HFF-Myc (cell line): ENCODE data around the gene HGF.

ENCODE experiments used
- DNase-seq: peaks from one replicate; pipeline ENCODE4 v3.0.0-alpha.2; 2011; ENCODE audit warnings: low read depth; ENCODE audit errors: extremely low read depth
- H3K4me3 ChIP-seq: replicated peaks from 2 replicates; pipeline ENCODE4 v1.5.1; 2011; ENCODE audit warnings: low read depth, mild to moderate bottlenecking, control low read depth, low read length
- TF ChIP-seq, protein P1 (sequence below): IDR thresholded peaks from 2 replicates; pipeline ENCODE4 v1.5.1; 2012; ENCODE audit warnings: mild to moderate bottlenecking, low read depth, low read length, control low read depth; ENCODE audit errors: missing control alignments

Gene HGF

DNA sequence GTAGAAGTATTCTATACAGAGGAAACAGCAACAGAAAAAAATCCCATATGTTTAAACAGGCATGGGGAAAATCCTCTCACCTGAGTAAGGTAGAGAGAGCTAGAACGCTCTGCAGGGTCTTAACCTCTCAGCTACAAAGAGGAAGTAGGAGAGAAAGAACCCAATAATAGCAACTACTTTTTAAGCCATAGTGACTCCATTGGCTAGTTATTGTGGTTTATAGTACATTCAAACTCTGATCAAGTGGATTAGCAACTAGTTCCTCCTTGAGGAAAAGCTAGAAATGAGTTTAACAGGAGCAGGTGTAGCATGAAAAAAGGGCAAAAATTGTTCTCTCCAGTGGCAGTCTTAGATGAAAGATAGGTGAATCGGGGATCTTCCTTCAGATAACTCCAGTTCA lies 89.7 kb downstream of the HGF start:
- DNase-seq = no peak
- TF ChIP-seq, protein P1, sequence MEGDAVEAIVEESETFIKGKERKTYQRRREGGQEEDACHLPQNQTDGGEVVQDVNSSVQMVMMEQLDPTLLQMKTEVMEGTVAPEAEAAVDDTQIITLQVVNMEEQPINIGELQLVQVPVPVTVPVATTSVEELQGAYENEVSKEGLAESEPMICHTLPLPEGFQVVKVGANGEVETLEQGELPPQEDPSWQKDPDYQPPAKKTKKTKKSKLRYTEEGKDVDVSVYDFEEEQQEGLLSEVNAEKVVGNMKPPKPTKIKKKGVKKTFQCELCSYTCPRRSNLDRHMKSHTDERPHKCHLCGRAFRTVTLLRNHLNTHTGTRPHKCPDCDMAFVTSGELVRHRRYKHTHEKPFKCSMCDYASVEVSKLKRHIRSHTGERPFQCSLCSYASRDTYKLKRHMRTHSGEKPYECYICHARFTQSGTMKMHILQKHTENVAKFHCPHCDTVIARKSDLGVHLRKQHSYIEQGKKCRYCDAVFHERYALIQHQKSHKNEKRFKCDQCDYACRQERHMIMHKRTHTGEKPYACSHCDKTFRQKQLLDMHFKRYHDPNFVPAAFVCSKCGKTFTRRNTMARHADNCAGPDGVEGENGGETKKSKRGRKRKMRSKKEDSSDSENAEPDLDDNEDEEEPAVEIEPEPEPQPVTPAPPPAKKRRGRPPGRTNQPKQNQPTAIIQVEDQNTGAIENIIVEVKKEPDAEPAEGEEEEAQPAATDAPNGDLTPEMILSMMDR = no peak
- H3K4me3 ChIP-seq = no peak overlapping the region

DNA sequence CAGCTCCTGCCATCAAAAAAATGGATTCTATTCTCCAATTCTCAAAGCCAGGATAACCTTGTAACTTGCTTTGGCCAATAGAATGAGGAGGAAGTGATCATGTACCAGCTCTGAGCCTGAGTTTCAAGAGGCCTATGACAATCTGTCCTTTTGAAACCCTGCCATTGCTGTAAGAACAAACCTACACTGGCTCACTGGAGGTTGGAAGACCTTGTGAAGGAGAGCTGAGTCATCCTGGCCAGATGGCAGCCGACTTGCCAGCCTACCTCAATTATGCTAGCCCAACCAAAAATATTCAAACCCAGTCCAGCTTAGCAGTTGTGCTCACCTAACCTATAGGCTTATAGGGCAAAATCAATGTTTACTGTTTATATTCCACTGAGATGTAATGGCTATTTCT lies 93.0 kb downstream of the HGF start:
- no peak for DNase-seq
- TF ChIP-seq, protein P1 = no peak
- no peak overlapping the region for H3K4me3 ChIP-seq

DNA sequence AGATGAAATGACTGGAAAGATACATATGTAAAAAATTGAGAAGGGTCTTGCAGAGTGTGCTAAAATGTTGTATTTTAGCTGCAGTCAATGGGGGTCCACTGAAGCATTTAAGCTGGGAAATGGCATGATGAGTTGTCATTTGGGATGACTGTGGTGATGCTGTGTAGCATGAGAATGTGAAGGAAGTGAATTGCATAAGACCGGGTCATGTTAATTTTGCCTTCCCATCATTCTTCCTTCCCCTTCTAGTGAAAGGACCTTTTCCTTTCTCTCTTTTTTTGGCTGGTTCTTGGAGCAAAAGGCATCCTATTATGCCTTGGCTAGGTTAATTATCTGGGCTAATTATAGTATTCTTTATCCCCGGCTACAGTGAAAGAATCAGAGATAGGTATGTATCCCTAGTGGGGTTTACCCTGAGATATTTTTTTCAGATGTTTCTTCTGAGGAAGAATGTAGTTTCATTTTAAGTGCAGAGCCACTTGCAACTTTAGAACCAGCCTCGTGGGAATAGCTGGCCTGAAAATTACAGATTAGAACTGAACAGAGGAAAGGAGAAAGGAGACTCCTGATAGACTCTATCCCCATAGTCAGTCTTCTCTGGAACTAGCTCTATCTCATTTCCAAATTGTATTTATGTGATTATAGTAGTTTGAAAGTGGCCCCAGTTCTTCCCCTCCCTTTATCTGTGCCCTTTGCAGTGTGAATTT lies 93.6 kb downstream of the HGF start:
- no peak overlapping the region for H3K4me3 ChIP-seq
- no peak for DNase-seq
- TF ChIP-seq, protein P1 = no peak

DNA sequence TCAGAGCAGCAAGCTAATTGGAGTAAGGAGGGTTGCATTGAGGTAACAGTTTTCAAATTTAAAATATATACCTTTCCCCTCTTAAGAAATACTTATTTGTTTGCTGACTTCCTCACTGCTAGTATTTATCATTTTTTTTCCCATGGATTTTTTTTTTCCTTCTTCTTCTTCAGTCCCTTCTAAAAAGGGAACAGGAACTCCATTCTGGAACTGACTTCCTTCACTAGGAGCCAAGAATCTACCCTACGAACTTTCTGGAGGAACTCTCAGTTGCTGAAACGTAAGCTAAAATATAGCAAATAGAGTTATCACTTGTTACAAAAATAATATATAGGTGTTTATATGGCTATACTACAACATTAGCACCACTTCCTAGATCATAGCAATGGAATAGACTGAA lies 95.4 kb downstream of the HGF start:
- no peak overlapping the region for H3K4me3 ChIP-seq
- TF ChIP-seq, protein P1 = no peak
- DNase-seq = no peak

DNA sequence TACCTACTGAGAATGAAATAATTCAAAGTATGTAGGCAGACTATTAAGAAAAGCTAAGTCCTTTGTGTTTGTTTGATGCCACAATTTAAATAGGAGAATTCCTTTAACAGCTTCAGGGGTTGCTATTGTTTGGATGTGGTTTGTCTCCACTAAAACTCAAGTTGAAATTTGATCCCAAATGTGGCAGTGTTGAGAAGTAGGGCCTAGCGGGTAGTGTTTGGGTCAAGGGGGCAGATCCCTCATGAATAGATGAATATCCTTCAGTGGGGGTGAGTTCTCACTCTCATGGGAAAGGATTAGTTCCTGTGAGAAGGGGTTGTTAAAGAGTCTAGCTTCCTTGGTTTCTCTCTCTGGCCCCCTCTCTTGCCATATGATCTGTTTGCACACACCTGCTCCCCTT lies 97.0 kb downstream of the HGF start:
- DNase-seq = no peak
- TF ChIP-seq, protein P1 = no peak
- no peak overlapping the region for H3K4me3 ChIP-seq

DNA sequence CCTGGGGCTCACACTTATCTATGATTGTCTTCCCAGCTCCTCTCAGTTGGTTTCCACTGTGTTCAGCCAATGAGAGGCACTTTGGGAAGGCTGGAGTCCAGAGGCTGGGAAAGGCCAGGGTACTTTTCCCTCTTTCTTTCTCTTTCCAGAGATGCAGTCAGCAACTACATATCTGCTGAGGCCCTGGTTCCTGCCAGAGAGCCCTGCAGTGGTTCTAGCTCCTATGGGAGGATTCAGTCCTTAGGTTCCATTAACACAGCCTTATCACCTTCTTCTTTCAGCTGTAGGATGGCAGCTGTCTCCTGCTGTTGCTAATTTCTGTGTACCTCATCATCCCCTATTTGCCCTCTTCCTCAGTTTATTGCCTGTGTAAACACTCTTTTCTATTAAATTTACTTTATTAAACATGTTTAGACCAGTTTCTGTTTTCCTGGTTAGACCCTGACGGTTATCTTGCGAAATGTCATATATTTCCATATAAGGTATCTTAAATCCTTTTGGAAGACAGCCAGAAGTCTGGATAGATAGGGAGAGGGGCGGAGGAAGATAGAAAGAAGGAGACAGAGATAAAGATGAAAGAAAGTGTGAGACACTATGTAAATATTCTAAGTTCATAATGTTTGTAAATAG lies 100.3 kb downstream of the HGF start:
- DNase-seq = no peak
- TF ChIP-seq, protein P1 = no peak
- no peak overlapping the region for H3K4me3 ChIP-seq
